Activated T-helper 1 cell treated with anti-CD3 and anti-CD28 coated beads, Interleukin-2, amount 50 U/mL, for 16 hours (primary cell): ENCODE measurements around the gene CREM.
A peak's percentile ranks its signal among the peaks of the same experiment; 100 is the strongest.
"Not testable (repeated sequence)": the region's sequence is repeated elsewhere in the genome, so short reads cannot be mapped to it uniquely, and the experiment has no call there.

Source experiments
- DNase-seq, 2 donors: peaks; one replicate each; pipeline ENCODE4 v3.0.0-alpha.2; 2020; ENCODE audit warnings: low read depth in 1 of 2, low spot score in 1 of 2

The CREM gene

GRCh38 chr10:35192645-35193249 is 66.1 kb downstream of the CREM start:
- DNase-seq: no peak

- no peak for DNase-seq
Observed at GRCh38 chr10:35194471-35194870, 67.8 kb downstream of the CREM start.

- DNase-seq: no peak
Observed at GRCh38 chr10:35194906-35195305, 68.3 kb downstream of the CREM start.

GRCh38 chr10:35195361-35196306 is 69.0 kb downstream of the CREM start:
- DNase-seq: peak; percentile 26 to 58

- DNase-seq: no peak
Observed at GRCh38 chr10:35200487-35200886, 73.8 kb downstream of the CREM start.

GRCh38 chr10:35201234-35201633 is 74.6 kb downstream of the CREM start:
- no peak for DNase-seq

GRCh38 chr10:35202050-35202449 is 75.4 kb downstream of the CREM start:
- no peak for DNase-seq

GRCh38 chr10:35203745-35204144 is 77.1 kb downstream of the CREM start:
- no peak for DNase-seq

- no peak for DNase-seq
Observed at GRCh38 chr10:35204650-35205319, 78.1 kb downstream of the CREM start.

GRCh38 chr10:35206274-35206673 is 79.6 kb downstream of the CREM start:
- DNase-seq: no peak

- DNase-seq: no peak
Observed at GRCh38 chr10:35208536-35208935, 81.9 kb downstream of the CREM start.

- DNase-seq: no peak
Observed at GRCh38 chr10:35208949-35209613, 82.4 kb downstream of the CREM start.

GRCh38 chr10:35210961-35211360 is 84.3 kb downstream of the CREM start:
- DNase-seq: no peak

GRCh38 chr10:35211390-35211789 is 84.7 kb downstream of the CREM start:
- no peak for DNase-seq

- DNase-seq: no peak
Observed at GRCh38 chr10:35212856-35213255, 86.2 kb downstream of the CREM start.

- no peak for DNase-seq
Observed at GRCh38 chr10:35213699-35214098, 87.1 kb downstream of the CREM start.

GRCh38 chr10:35214607-35215020 is 88.0 kb downstream of the CREM start:
- DNase-seq: no peak

GRCh38 chr10:35215107-35215506 is 88.5 kb downstream of the CREM start:
- DNase-seq: no peak

- DNase-seq: no peak
Observed at GRCh38 chr10:35216303-35216905, 89.8 kb downstream of the CREM start.

- DNase-seq: not testable (repeated sequence)
Observed at GRCh38 chr10:35216956-35217355, 90.3 kb downstream of the CREM start.

GRCh38 chr10:35217455-35217854 is 90.8 kb downstream of the CREM start:
- no peak for DNase-seq
